ENCODE measurements around the gene TTC9.

The TTC9 gene

DNA sequence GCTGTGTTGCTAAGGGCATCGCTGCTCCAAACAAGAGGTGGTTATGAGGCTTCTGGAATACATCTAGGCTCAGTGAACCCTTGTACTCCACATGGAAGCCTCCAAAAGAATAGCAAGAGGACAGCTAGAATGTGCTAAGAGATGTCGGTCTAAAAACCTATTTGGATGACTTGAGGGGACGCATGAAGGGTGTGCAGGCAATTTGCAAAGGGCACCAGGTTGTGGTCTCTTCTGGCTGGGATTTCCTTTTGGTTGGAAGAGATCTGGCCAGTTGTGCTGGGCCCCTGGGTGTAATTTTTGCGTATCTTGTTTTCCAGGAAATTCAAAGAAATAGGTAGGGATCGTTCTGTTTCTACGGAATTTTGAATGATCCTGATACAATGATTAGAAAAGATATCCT lies 4.2 kb downstream of the TTC9 start:
- DNase-seq (ENCODE audit: low read depth), result no peak

DNA sequence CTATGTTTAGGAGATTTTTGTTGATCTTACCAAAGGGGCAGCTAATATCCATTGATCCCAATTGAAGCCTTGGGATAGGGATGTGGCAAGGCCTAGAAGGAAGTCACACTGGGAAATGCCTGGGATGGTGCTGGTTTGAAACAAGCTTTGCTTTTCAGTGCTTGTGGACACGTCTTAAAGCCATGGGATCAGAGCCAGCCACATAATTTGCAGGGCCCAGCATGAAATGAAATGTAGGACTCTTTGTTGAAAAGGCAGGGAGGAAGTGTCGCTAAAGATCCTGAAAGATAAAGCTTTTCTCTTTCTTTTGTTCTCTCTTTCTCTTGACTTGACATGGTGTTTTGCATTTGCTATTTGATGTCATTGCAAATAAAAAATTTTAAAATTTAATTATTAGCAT lies 5.0 kb downstream of the TTC9 start:
- DNase-seq (ENCODE audit: low read depth), result no peak

DNA sequence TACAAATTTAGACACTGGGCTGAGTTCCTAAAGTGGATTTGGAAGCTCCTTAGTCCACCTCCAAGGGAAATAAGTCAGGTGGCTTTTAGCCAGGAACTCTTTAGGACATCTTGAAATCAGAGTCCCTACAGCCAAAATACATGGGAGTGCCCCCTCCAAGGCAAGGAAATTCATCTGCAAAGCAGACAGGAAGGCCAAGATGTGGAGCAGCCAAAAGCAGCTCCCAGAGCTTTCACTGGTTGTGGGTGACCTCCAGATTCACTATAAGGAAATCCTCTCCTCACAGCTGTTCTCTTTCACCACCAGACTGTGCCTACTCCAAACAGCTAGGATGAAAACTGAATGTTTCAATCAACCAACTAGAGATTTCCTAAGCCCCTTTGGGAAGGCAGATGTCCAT lies 6.6 kb downstream of the TTC9 start:
- no peak for DNase-seq (ENCODE audit: low read depth)

DNA sequence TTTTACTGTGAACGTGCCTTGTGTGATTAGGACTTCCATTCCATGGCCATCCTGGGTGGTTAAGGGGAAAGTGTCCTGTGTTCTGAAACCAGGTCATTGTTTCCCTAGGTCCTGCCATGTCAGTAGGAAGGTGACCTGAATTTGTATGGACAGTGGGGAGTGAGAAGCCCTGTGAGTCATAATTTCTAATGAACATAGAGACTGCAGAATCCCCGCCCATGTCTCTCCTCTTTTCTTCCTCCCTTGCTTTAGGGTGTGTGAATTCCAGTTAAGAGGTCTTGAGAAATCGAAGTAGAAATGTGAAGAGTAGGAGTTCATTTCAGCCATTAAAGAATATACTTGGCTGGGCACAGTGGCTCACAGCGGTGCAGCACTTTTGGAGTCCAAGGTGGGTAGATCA lies 8.1 kb downstream of the TTC9 start:
- no peak for DNase-seq (ENCODE audit: low read depth)

DNA sequence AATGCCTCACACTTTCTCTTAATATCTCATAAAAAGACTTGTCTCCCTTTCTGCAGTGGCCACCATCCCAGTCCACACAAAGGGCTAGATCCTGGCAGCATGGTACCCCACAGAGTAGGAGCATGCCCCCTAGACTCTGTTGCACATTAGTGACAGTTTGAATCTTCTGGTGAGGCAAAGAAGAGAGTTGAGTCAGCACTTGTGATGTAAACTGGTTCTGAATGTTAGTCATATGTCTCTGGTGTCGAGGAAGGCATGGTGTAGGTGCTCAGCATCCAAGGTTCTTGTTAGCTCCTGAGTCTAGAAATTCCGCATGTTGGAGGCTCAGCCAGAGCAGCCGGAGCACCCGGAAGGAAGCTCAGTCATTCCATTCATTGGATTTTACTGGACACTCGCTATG lies 9.8 kb downstream of the TTC9 start:
- DNase-seq (ENCODE audit: low read depth), result no peak

DNA sequence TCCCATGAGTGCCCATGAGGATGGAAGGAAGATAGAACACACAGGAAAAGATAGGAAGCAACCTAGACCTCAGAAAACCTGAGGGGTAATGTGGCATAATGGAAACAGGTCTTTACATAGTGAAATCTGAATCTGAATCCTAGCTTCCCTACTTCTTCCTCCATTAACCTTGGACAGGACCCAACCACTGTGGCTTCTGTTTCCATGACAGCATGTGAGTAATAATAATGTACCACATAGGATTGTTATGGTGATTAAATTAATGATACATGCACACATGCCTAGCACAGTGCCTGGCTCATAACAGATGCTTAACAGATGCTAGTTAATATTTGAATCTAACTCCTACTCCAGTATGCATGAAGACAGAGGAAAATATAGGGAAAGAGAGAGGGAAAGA lies 11.2 kb downstream of the TTC9 start:
- DNase-seq (ENCODE audit: low read depth), result peak; percentile 22

DNA sequence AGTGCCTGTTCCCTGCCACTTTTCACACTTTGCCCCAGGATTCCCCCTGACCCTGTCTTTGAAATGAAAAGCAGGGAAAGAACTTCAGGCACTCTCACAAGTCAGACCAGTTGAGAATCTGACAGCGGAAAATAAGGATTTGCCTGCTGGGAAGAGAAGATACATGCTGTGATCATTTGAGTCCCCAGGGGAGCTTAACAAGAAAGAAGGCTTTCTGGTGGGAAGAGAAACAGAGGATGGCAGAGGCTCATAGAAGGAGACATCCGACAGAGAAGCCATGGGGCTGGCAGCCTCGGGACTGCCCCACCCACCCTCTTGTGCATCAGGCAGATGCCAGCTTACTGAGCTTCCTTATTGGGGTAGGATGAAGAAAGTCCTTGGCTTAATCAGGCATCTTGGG lies 11.9 kb downstream of the TTC9 start:
- no peak for DNase-seq (ENCODE audit: low read depth)

DNA sequence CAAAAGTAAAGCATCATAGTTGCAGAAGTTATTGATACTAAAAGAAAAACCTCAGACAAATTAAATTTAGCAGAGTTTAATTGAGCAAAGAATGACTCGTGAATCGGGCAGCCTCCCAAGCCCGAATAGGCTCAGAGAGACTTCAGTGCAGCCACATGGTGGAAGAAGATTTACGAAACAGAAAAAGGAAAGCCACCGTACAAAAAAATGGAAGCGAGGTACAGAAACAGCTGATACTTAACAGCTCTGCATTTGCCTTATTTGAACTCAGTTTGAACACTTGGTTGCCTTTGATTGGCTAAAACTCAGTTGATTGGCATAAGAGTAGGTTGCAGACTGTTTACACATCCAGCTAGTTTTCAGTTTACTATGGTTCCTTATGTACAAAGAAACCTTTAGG lies 12.9 kb downstream of the TTC9 start:
- no peak for DNase-seq (ENCODE audit: low read depth)

DNA sequence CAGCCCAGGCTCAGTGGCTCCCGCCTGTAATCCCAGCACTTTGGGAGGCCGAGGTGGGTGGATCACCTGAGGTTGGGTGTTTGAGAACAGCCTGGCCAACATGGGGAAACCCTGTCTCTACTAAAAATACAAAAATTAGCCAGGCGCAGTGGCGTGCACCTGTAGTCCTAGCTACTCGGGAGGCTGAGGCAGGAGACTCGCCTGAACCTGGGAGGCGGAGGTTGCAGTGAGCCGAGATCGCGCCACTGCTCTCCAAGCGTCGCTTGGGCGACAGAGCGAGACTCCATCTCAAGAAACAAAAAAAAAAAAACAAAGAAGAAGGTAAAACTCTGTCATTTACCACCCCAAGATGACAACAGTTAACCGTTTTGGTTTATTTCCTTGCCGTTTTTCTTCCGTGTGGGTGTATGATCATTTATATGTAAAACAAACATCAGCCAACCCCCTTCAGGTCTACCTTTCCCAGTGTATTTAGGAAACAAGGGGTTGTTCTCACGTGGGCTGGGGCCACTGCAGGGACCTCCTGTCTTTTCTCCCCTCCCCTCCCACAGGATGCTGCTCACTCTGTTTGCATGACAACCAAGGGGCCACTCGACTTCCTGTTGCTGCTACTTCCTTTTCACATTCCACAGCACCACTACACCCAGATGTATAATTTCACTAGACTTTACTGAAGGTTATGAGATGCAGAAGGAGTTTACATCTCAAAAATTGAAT lies 13.6 kb downstream of the TTC9 start:
- DNase-seq (ENCODE audit: low read depth), result peak; percentile 21

DNA sequence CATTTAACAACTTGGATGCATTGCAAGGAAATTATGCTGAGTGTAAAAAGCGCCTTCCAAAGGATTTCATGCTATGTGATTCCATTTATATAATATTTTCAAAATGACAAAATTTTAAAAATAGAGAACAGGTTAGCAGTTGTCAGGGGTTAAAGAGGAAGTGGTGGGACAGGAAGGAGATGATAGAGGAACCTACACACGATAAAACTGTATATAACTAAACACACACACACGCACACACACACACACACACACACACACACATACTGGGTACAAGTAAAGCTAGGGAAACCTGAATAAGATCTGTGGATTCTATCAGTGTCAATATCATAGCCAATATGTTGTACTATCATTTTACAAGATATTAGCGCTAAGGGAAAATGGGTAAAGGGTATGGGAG lies 17.2 kb downstream of the TTC9 start:
- DNase-seq (ENCODE audit: low read depth), result no peak

DNA sequence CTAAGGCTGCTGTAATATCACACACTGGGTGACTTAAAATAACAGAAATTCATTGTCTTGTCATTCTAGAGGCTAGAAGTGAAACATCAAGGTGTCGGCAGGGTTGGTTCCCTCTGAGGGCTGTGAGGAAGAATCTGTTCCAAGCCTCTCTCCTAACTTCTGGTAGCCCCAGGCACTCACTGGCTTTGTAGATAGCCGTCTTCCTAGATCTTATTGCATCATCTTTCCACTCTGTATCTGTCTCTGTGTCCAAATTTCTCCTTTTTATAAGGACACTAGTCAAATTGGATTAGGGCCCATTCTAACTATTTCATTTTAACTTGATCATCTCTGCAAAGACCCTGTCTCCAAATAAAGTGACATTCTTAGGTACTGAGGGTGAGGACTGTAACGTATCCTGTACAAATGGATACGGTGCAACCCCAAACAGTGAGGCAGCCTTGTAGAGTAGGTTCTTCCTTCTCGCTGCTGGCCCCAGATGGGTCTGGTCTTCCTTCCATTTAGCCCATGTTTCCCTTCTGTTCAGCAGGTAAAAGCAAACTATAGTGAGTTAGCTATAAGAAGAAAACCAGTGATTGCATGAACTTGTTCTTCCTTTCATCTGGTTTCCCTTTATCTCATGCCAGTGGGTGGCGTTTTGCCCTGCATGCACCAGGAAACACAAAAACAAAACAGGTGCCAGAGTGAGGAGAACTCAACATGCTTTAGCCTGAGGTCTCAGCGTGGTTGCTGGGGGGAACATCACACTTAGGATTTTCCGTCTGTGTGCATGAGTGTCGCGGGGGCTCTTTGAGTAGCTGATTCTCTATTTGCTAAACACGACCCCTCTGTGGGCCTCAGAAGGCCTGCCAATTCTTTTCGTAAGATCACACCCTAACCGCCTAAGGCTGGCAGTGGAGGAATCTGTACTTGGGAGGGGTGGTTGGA lies 19.5 kb downstream of the TTC9 start:
- no peak for DNase-seq (ENCODE audit: low read depth)

DNA sequence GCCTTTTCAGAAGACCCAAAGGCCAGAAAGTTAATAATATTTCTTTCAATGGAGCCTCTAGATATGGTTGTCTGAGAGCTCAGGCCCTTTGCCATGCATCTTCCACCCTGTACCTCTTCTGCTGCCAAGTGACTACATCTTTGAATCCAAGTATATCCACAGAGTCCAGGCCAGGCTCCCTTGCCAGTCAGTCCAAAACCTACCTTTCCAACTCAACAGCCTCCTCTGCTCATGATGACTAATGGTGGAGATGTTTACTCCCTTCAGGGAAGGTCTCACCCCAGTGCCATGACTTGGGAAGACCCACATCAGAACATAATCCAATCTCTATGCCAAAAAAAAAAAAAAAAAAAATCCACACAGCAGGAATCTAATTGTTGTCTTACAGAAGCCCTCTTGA lies 20.4 kb downstream of the TTC9 start:
- no peak for DNase-seq (ENCODE audit: low read depth)

DNA sequence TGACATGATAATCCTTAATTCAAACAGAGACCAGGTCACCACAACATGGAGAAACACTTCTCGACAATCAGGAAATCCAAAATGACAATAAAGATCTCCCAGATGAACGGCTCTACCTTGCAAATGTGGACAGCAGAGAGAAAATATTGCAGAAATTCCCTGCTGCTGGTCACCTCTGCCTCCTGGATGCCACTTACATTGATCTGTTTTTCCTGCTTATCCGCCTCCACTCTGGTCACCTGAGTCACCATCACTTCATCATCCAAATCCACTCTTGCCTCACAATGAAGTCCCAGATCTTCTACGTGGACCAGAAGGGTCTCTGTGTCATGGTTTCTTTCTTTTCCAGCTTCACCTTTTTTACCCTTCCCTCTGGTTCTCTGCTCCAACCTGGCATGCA lies 21.1 kb downstream of the TTC9 start:
- no peak for DNase-seq (ENCODE audit: low read depth)

DNA sequence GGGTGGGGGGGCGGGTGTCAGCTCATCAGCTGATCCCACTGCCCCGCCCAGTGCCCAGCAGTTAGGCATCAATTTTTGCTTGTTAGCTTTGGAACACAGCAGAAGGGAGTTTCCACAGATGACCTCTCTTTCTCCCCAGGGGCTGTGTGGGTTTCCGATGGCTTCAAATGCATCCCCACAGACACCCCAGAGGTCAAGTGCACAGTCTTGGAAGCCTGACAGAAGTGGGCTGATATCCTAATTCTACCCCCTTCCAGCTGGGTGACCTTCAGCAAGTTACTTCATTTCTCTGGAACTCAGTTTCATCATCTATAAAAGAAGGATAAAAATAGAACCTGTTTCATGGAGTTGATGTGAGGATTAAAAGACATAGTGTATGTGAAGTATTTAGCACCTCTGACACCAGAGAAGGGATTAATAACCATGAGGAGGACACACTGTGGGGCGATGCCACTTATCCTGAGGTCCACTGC lies 22.0 kb downstream of the TTC9 start:
- DNase-seq (ENCODE audit: low read depth), result no peak

DNA sequence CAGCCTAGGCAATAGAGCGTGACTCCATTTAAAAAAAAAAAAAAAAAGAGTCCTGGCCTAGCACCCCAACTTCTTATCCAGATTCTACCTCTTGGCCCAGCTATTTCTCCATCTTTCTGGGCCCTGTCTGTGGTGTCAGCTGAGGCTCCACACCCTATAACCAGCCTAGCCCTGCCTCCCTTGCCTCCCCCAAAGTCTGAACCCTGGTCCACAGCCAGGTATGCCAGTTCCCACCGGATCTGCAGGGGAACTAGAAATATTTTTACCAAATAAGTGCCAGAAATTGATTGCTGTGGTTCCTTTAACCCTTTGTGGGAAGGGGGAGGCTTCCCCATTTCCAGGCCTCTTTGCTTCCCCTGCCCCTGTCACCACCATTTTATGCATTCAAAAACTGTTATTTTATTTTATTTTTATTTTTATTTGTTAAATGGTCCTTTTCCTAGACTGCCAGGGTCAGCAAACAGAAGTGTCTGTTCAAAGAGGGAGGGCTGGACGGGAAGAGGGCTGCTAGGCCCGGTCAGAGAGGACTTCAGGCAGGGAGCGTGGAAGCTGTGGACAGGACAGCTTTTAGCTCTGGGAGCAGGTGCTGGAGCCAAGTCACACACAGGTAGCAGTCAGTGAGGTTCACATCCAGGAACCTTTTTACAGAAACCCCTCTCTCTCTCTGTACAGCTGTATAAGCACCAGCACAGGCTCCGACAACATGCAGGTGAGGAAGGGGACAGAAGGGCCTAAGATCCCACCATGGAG lies 23.2 kb downstream of the TTC9 start:
- DNase-seq (ENCODE audit: low read depth), result no peak

DNA sequence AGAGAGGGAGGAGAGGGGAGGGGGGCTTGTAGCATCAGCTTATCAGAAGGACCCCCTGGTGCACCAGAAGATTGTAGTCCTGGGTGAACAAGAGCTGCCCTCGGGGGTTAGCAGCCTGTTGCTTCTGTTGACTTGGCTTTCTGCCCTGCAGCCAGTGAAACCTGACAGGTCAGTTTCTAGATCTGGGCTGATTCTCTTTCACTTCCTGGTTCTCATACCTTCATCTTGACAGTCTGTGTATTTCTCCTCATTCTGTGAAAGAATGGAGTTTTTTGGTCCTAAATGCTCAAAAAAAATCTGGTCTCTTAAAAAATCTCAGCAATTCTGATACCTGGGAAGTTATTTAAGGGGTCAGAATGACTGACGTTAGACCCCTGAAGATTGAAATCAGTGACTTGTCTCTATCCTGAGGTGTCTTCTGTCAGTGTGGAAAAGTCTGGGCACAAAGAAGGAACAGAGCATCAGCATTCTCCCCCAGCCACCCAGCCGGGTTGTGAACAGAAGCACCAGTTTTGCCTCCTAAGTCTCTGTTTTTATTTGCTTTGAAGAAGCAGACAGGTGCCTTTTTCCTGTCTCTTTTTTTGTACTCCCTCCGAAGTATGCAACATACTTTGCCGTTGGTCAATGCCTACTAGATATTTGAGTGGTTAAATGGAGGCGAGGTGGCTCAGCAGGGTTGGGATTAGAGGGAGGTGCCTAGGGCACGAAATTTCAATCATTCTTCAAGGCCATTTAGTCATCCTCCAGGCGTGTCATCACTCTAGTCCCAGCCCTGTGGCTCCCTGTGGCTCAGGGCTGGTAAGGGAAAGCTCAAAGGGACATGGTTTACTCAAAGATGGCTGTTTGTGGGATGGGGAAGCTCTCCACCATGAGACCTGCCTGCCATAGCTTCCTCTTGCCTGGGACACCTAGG lies 24.0 kb downstream of the TTC9 start:
- DNase-seq (ENCODE audit: low read depth), result peak; percentile 35

DNA sequence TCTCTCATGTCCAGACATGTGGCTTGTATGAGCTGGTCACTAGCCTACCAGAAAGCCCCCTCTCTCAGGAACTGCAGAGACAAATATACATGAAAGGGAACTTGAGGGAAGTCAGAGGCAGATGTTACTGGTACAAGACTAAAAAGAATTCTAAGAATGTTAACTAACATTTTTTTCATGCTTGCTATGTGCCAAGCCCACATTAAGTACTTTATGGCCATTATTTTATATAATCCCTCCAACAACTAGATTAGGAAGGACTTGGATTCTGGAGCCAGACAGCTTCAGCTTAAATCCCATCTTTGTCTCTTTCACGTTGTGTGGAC lies 24.6 kb downstream of the TTC9 start:
- DNase-seq (ENCODE audit: low read depth), result peak; percentile 8

DNA sequence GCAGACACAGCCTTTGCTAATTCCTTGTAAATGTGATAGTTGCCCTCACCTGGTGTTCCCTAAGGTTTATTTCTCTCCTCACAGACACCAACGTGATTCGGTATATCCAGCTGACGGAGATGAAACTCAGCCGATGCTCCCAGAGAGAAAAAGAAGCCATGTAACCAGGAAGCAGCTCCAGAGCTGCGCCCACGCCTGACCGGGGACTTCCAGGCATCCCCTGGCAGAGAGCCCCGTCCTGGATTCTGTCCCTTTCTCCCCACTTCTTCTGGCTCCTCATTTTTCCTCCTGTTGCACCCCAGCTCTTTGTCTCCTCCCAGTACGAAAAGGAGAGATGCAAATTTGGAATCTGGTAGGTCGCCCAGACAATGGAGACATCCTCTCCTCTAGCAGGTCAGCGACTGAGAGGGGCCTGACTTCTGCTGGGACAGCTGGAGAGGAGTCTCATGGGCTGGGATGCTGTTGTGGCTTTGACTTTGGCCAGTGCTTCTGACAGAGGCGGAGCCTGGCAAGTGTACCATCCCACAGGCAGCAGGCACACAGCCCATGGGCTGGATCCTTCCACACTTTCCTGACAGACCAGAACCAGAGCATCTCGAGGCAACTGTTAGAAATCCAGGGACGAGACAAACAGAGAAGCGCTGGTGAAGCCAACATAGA lies 29.4 kb downstream of the TTC9 start:
- no peak for DNase-seq (ENCODE audit: low read depth)

DNA sequence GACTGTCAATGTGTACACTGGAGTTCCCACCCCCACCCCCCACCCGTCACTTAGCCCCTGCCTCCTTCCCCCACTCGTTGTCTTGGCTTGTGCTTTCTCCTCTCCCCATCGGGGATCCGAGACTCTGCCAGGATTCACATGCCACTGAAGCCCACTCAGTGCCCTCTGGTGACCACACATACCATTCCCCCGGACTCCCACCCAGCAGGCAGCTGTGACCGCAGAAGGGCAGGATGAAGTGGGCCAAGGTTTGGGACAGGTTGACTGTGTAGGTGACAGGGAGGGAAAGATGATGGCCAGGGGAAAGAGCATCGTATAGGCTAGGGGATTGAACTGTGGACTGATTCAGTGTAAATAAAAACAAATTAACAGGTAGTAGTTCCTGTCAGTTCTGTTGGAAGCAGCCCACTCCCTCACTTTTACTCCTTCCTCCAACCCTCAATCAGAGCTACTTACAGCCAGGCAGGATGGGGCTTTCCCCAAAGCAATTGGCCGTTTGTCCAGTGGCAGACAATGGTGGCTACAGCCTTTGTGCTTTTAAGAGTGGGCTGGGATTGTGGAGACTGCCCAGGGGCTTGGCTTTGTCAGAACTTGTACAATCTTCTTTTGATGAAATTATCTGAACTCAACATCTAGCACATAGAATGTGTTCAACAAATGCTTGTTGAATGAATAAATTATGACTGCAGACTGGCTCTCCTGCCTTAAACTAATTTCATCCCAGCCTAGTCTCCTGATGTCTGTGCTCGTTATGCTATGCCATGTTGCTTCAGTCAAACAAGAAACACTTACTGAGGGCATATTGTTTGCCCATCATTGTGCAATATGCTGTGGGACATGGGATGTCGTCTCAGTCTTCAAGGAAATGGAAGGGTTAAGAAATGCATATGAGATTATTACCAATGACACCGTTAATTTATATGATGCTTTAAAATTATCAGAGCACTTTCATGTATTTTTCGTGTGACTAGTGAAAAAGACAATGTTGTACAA lies 30.2 kb downstream of the TTC9 start:
- DNase-seq (ENCODE audit: low read depth), result no peak

DNA sequence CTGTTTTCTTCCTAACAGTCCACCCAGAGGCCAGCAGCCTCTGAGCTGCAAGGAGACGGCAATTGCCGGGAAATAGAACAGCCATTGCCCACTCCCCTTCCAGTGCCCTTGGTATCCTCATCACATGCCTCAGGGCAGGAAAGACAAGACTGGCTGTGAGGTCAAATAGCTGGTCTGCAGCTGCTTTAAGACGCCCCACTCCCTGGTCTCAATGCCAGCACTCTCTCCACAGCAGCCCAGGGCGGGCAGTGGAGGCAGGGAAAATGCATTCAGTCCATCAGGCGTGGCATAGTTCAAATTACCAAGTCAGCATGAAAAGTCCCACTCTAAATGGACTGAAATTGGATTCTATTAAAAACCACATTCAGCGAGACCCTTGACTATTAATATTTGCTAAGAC lies 35.6 kb downstream of the TTC9 start:
- no peak for DNase-seq (ENCODE audit: low read depth)
